GM19463 (cell line): ENCODE data around the gene ALDH1A1.

Source experiments
- ATAC-seq: cut with Tn5 transposase; IDR thresholded peaks from one replicate; pipeline ENCODE4 v1.9.1; 2021; ENCODE audit warnings: mild to moderate bottlenecking, moderate library complexity; ENCODE audit not compliant: unreplicated experiment

Gene ALDH1A1

GRCh38 chr9:72952914-72953313 is at the start of gene ALDH1A1:
ALDH1A1 (minus strand) TSS chr9:72953053; CDS start chr9:72953000, 53 bp downstream.
- ATAC-seq = no peak

- ATAC-seq = no peak
Measured at GRCh38 chr9:73001860-73002259, 49.0 kb upstream of the ALDH1A1 start.

- ATAC-seq = no peak
Measured at GRCh38 chr9:72998363-72998762, 45.5 kb upstream of the ALDH1A1 start.

- no peak for ATAC-seq
Measured at GRCh38 chr9:72997387-72997995, 44.6 kb upstream of the ALDH1A1 start.

- ATAC-seq = no peak
Measured at GRCh38 chr9:72996684-72997314, 43.9 kb upstream of the ALDH1A1 start.

- no peak for ATAC-seq
Measured at GRCh38 chr9:72996114-72996513, 43.3 kb upstream of the ALDH1A1 start.

GRCh38 chr9:72995131-72996024 is 42.5 kb upstream of the ALDH1A1 start:
- no peak for ATAC-seq

GRCh38 chr9:72991772-72992171 is 38.9 kb upstream of the ALDH1A1 start:
- ATAC-seq = no peak

- no peak for ATAC-seq
Measured at GRCh38 chr9:72990397-72991182, 37.7 kb upstream of the ALDH1A1 start.

- no peak for ATAC-seq
Measured at GRCh38 chr9:72986522-72987116, 33.8 kb upstream of the ALDH1A1 start.

- no peak for ATAC-seq
Measured at GRCh38 chr9:72985746-72986145, 32.9 kb upstream of the ALDH1A1 start.

GRCh38 chr9:72984991-72985390 is 32.1 kb upstream of the ALDH1A1 start:
- no peak for ATAC-seq

- ATAC-seq = no peak
Measured at GRCh38 chr9:72984226-72984947, 31.5 kb upstream of the ALDH1A1 start.

GRCh38 chr9:72983512-72984225 is 30.8 kb upstream of the ALDH1A1 start:
- ATAC-seq = no peak

- no peak for ATAC-seq
Measured at GRCh38 chr9:72983056-72983455, 30.2 kb upstream of the ALDH1A1 start.

GRCh38 chr9:72982146-72982799 is 29.4 kb upstream of the ALDH1A1 start:
- ATAC-seq = no peak

- ATAC-seq = no peak
Measured at GRCh38 chr9:72981433-72981832, 28.6 kb upstream of the ALDH1A1 start.

- no peak for ATAC-seq
Measured at GRCh38 chr9:72980600-72981265, 27.9 kb upstream of the ALDH1A1 start.
